ENCODE results near the gene CHRM4.

GRCh38 chr11:46363455-46364005 lies 28.0 kb downstream of the CHRM4 start:
- no peak for TF ChIP-seq GATA3 (IDR thresholded peaks at IDR 0.05; ENCODE audit: low read depth, low read length)
- TF ChIP-seq GATA2 (IDR thresholded peaks at IDR 0.05; ENCODE audit: low read depth, low read length): no peak

All from SH-SY5Y (cell line).